Measurements from ENCODE around the gene MAP3K6. TPM values are rescaled to one million over a fixed set of nuclear protein-coding genes. Genes with fewer than 3 reads are reported as not detected.
A peak's percentile ranks its signal among the peaks of the same experiment; 100 is the strongest.

Gene MAP3K6
- total and polyA plus RNA-seq, 11 donors: 21.1 to 77.0 (median 47.5) TPM

GRCh38 chr1:27398405-27399149, 31.8 kb upstream of the MAP3K6 start:
- ATAC-seq (no peak), DNase-seq (no peak)
- no peak overlapping the region for H3K4me3 ChIP-seq
- no peak for TF ChIP-seq POLR2A (IDR thresholded peaks at IDR 0.05)
- no peak for TF ChIP-seq CTCF (IDR thresholded peaks at IDR 0.05)
- no peak overlapping the region for H3K27ac ChIP-seq
- intact Hi-C loops (cut with DNase I): loop anchor here in 8 of 10 donors (5.0 to 10.0 kb wide), 5 partner anchors 264 to 354 kb away; no protein-coding TSS in a partner anchor
- WGBS, 4 donors: 78 to 87% (median 85%) methylated on average over 2 to 4 of the region's 4 CpGs
- H3K36me3 ChIP-seq: no peaks in the 10 kb centered on the region
- H3K9me3 ChIP-seq: no peaks in the 10 kb centered on the region
- peaks cover 14 to 83% (median 57%) of the 10 kb centered on the region in 12 donors for H3K4me1 ChIP-seq
- no peaks in the 10 kb centered on the region for H3K27me3 ChIP-seq

- no peaks in the 10 kb centered on the region for H3K27me3 ChIP-seq
- no peak for DNase-seq
- H3K27ac ChIP-seq: peak overlapping the region in 2 of 12 donors; percentile 35 to 70
- no peaks in the 10 kb centered on the region for H3K9me3 ChIP-seq
- no peak for ATAC-seq
- WGBS, 4 donors: 82 to 87% (median 83%) methylated on average over 7 of the region's 7 CpGs
- intact Hi-C loops (cut with DNase I): loop anchor here in 8 of 10 donors (5.0 to 10.0 kb wide), 5 partner anchors 265 to 353 kb away; no protein-coding TSS in a partner anchor
- no peak for TF ChIP-seq POLR2A (IDR thresholded peaks at IDR 0.05)
- TF ChIP-seq CTCF (IDR thresholded peaks at IDR 0.05): no peak
- no peaks in the 10 kb centered on the region for H3K36me3 ChIP-seq
- no peak overlapping the region for H3K4me3 ChIP-seq
- H3K4me1 ChIP-seq: peaks cover 8 to 77% (median 50%) of the 10 kb centered on the region in 12 donors
These were observed 31.0 kb upstream of the MAP3K6 start for GRCh38 chr1:27397749-27398148.

- WGBS, 4 donors: 56 to 88% (median 61%) methylated on average over 1 to 3 of the region's 3 CpGs
- Histone ChIP-seq H3K27me3 (no peaks in the 10 kb centered on the region), H3K4me1 (peaks cover 3 to 75% (median 46%) of the 10 kb centered on the region in 12 donors), H3K36me3 (no peaks in the 10 kb centered on the region), H3K27ac (peak overlapping the region in 9 of 12 donors; percentile 21 to 70 (median 35)), H3K9me3 (no peaks in the 10 kb centered on the region), H3K4me3 (no peak overlapping the region)
- intact Hi-C loops (cut with DNase I): loop anchor here in 8 of 10 donors (5.0 to 10.0 kb wide), 5 partner anchors 265 to 352 kb away; no protein-coding TSS in a partner anchor
- TF ChIP-seq POLR2A (IDR thresholded peaks at IDR 0.05) (peak in 1 of 2 donors; percentile 16), CTCF (IDR thresholded peaks at IDR 0.05) (no peak)
- peak in 1 of 4 donors; percentile 6 for ATAC-seq
- peak in 1 of 5 donors; percentile 50 for DNase-seq
These were observed 30.3 kb upstream of the MAP3K6 start for GRCh38 chr1:27397110-27397509.

- ATAC-seq (peak in 2 of 4 donors; percentile 18 to 23), DNase-seq (peak; percentile 68 to 86 (median 69))
- TF ChIP-seq POLR2A (IDR thresholded peaks at IDR 0.05) (no peak), CTCF (IDR thresholded peaks at IDR 0.05) (peak; percentile 90 to 98 (median 96))
- H3K4me3 ChIP-seq: no peak overlapping the region
- H3K36me3 ChIP-seq: no peaks in the 10 kb centered on the region
- peaks cover 7 to 74% (median 47%) of the 10 kb centered on the region in 12 donors for H3K4me1 ChIP-seq
- intact Hi-C loops (cut with DNase I): loop anchor here in 8 of 10 donors (1.0 to 10.0 kb wide), 11 partner anchors 63 to 351 kb away; no protein-coding TSS in a partner anchor
- no peaks in the 10 kb centered on the region for H3K9me3 ChIP-seq
- peak overlapping the region in 7 of 12 donors; percentile 17 to 66 (median 26) for H3K27ac ChIP-seq
- WGBS, 4 donors: 8 to 14% (median 11%) methylated on average over 9 to 10 of the region's 10 CpGs
- no peaks in the 10 kb centered on the region for H3K27me3 ChIP-seq
These were observed 28.9 kb upstream of the MAP3K6 start for GRCh38 chr1:27395441-27396195.
